ENCODE data around the gene MTG1.

MTG1 gene, protein sequence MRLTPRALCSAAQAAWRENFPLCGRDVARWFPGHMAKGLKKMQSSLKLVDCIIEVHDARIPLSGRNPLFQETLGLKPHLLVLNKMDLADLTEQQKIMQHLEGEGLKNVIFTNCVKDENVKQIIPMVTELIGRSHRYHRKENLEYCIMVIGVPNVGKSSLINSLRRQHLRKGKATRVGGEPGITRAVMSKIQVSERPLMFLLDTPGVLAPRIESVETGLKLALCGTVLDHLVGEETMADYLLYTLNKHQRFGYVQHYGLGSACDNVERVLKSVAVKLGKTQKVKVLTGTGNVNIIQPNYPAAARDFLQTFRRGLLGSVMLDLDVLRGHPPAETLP

GRCh38 chr10:133394064-133394663, at the start of gene MTG1:
MTG1 (plus strand) TSS chr10:133394157; CDS start chr10:133394221, 64 bp downstream.
- no peak for TF ChIP-seq CTCF (IDR thresholded peaks at IDR 0.05)

DNA sequence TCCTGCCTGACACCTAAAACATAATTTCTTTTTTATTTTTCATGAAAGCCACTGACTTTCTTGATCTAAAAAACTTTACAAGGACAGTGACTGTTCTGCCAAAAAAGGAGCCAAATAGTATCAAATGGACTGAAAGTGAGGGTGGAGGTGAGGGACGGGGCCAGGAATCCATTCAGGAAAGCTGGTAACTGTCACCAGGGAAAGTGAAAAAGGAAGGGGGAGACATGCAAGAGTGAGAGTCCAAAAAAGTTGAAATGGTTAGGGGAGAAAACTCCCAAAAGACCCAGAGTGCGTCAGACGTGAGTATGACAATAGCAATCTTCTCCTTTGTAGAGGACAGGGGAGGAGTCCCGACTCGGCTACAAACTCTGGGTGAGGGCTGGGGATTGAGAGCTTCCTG, 49.7 kb upstream of the MTG1 start:
- TF ChIP-seq CTCF (IDR thresholded peaks at IDR 0.05), result no peak

DNA sequence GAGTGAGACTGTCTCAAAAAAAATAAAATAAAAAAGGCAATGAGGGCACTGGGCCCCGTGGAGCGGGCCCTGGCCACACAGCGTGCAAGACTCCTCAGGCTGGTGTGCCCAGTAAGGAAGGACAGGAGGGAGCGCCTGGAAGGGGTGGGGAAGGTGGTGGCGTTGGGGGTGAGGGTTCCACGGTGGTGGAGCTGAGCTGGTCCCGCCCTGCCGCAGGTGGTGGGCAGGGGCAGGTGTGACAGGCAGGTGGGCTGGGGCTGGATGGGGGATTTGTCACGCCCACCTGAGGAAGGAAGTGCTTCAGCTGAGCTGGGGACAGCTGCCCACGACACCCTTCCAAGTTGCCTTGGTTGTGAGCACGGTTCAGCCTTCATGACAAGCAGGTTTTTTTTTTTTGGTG, 47.5 kb upstream of the MTG1 start:
- TF ChIP-seq CTCF (IDR thresholded peaks at IDR 0.05), result no peak

GRCh38 chr10:133347710-133348517, 46.0 kb upstream of the MTG1 start:
- TF ChIP-seq CTCF (IDR thresholded peaks at IDR 0.05), result no peak

DNA sequence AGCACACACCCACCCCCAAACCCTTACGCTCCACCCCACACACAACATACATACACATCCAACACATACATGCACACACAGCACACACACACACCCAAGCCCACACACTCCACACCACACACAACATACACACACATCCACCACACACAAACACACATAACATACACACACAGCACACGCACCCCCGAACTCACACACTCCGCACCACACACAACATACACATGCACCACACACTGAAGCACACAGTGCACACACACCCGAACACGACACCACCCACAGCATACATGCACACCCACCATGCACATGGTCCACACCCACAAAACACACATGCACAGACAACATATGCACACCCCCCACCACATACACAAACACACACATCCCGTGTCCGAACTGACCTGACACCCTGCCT, 44.8 kb upstream of the MTG1 start:
- TF ChIP-seq CTCF (IDR thresholded peaks at IDR 0.05), result no peak

- no peak for TF ChIP-seq CTCF (IDR thresholded peaks at IDR 0.05)
Observed at GRCh38 chr10:133349577-133350011, 44.4 kb upstream of the MTG1 start.

DNA sequence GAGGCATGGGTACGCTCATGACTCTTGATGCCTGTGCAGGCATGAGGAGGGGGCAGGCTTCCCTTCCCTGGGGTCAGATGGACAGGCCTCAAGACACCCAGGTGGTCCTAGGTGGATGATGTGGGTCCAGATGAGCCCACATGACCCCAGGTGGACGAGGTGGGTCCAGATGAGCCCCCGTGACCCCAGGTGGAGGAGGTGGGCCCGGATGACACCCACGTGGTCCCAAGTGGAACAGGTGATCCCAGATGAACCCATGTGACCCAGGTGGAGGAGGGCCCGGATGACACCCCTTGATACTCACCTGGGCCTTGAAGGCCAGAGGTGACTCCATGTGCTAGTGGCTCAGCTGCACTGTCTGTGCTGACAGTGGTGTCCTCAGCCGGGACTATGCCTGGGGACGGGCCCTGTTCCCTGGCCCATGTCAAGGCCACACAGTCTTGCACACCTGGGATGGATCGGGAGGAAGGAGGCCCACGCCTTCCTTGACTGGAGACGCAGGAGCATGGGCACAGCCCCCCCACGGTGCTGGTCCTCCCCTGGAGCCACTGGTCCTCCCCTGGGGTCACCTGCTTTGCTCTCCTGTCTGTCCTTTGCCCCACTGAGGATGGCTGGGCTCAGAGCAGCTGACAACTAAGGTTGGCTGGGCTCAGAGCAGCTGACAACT, 43.5 kb upstream of the MTG1 start:
- no peak for TF ChIP-seq CTCF (IDR thresholded peaks at IDR 0.05)
